Measurements from ENCODE around the gene DNAH10.

Gene DNAH10

GRCh38 chr12:123761841-123762714 is at the start of gene DNAH10:
Gene DNAH10 (plus strand): TSS chr12:123762301. CDS start chr12:123762337, 36 bp downstream.
- FAIRE-seq = no peak

GRCh38 chr12:123712780-123713319 is 49.3 kb upstream of the DNAH10 start:
- FAIRE-seq = no peak

GRCh38 chr12:123713398-123713797 is 48.7 kb upstream of the DNAH10 start:
- FAIRE-seq = no peak

GRCh38 chr12:123713823-123714585 is 48.1 kb upstream of the DNAH10 start:
- FAIRE-seq = no peak

GRCh38 chr12:123715195-123715594 is 46.9 kb upstream of the DNAH10 start:
- no peak for FAIRE-seq

GRCh38 chr12:123717350-123717749 is 44.8 kb upstream of the DNAH10 start:
- no peak for FAIRE-seq

GRCh38 chr12:123720141-123720814 is 41.8 kb upstream of the DNAH10 start:
- FAIRE-seq = no peak

- no peak for FAIRE-seq
These were observed 40.9 kb upstream of the DNAH10 start for GRCh38 chr12:123721245-123721644.

- no peak for FAIRE-seq
These were observed 39.1 kb upstream of the DNAH10 start for GRCh38 chr12:123723011-123723410.

- no peak for FAIRE-seq
These were observed 38.3 kb upstream of the DNAH10 start for GRCh38 chr12:123723765-123724164.

- no peak for FAIRE-seq
These were observed 35.9 kb upstream of the DNAH10 start for GRCh38 chr12:123726244-123726643.

GRCh38 chr12:123726962-123727361 is 35.1 kb upstream of the DNAH10 start:
- FAIRE-seq = no peak

GRCh38 chr12:123727878-123728277 is 34.2 kb upstream of the DNAH10 start:
- FAIRE-seq = no peak

GRCh38 chr12:123731596-123731995 is 30.5 kb upstream of the DNAH10 start:
- no peak for FAIRE-seq

- no peak for FAIRE-seq
These were observed 29.9 kb upstream of the DNAH10 start for GRCh38 chr12:123732251-123732650.

- FAIRE-seq = no peak
These were observed 28.9 kb upstream of the DNAH10 start for GRCh38 chr12:123733229-123733628.

GRCh38 chr12:123734268-123734667 is 27.8 kb upstream of the DNAH10 start:
- no peak for FAIRE-seq

GRCh38 chr12:123741937-123742572 is 20.0 kb upstream of the DNAH10 start:
- no peak for FAIRE-seq

- no peak for FAIRE-seq
These were observed 19.1 kb upstream of the DNAH10 start for GRCh38 chr12:123743002-123743401.

- FAIRE-seq = no peak
These were observed 17.3 kb upstream of the DNAH10 start for GRCh38 chr12:123744836-123745235.

GRCh38 chr12:123747309-123747708 is 14.8 kb upstream of the DNAH10 start:
- no peak for FAIRE-seq

GRCh38 chr12:123748161-123748560 is 13.9 kb upstream of the DNAH10 start:
- no peak for FAIRE-seq

GRCh38 chr12:123748661-123749060 is 13.4 kb upstream of the DNAH10 start:
- no peak for FAIRE-seq

Data from colon (tissue), 2 donors.